Measurements from ENCODE around the gene CENATAC.
"Not testable (repeated sequence)": the region's sequence is repeated elsewhere in the genome, so short reads cannot be mapped to it uniquely, and the experiment has no call there.

The CENATAC gene

DNA sequence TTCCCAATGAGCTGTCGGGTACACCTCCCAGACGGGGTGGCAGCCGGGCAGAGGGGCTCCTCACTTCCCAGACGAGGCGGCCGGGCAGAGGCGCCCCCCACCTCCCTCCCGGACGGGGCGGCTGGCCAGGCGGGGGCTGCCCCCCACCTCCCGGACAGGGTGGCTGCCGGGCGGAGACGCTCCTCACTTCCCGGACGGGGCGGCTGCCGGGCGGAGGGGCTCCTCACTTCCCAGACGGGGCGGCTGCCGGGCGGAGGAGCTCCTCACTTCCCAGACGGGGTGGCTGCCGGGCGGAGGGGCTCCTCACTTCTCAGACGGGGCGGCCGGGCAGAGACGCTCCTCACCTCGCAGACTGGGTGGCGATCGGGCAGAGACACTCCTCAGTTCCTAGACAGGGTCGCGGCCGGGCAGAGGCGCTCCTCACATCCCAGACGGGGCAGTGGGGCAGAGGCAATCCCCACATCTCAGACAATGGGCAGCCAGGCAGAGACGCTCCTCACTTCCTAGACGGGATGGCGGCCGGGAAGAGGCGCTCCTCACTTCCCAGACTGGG lies 6.4 kb upstream of the CENATAC start:
- DNase-seq (ENCODE audit: low read depth in 1 of 2, low spot score in 1 of 2), result not testable (repeated sequence)

DNA sequence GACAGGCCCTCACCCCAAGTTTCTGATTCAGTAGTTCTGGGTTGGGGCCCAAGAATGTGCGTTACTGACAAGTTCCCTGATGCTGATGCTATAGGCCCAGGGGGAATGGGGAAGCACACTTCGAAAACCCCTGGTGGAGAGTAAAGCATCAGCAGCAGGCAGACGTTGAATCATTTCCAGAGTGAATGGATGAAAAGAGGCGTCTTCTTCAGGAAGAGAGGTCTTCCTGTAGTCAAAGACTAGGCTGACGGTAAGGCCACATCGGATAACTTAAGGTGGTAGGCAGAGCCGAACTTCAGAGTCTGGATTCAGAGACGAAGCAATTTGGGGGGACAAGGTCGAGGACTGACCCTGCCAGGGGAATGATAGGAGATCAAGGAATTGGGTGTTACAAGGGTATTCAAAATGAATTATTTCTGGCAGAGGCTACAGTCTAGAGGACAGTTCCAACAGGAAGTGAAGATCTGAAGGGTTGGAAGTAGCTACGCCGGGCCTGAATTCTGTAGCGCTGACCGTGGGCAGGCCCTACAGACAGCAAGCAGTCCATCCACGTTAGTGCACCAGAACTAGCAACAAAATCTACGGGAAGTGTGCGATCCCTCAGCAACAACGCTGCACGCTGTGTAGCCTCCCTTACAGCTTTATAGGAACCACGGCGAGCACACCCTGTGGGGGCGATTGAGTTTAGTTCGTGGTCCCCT lies 862 bp upstream of the CENATAC start:
- peak in 1 of 2 donors; percentile 19 for DNase-seq (ENCODE audit: low read depth in 1 of 2, low spot score in 1 of 2)

DNA sequence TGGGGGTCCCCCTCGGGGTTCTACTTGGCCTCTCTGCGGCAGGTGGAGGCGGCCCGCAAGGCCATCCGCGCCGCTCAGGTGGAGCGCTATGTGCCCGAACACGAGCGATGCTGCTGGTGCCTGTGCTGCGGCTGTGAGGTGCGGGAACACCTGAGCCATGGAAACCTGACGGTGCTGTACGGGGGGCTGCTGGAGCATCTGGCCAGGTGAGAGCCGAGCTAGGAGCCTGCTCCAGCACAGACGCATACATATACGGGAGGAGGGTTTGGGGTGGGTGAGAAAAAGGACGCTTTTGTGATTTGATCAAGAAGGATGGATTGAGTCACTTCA lies 415 bp downstream of the CENATAC start:
- no peak for DNase-seq (ENCODE audit: low read depth in 1 of 2, low spot score in 1 of 2)

DNA sequence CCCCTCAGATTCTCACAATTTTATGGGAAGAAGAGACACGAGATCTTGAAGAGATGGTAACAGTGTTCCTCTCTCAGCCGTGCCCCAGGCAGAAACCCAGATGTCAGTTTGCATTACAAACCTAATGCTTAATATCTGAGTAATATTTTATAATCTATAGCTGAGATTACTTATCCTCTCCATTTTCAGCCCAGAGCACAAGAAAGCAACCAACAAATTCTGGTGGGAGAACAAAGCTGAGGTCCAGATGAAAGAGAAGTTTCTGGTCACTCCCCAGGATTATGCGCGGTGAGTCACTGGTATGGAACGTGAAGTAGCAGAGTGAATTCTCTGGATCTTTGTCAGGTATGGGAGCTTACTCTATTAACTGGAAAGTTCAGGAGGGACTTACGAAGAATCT lies 884 bp downstream of the CENATAC start:
- DNase-seq (ENCODE audit: low read depth in 1 of 2, low spot score in 1 of 2), result no peak

GRCh38 chr11:119000906-119001305 lies 3.0 kb downstream of the CENATAC start:
- DNase-seq (ENCODE audit: low read depth in 1 of 2, low spot score in 1 of 2), result no peak

- DNase-seq (ENCODE audit: low read depth in 1 of 2, low spot score in 1 of 2), result no peak
Observed at GRCh38 chr11:119006656-119007055, 8.7 kb downstream of the CENATAC start.

GRCh38 chr11:119011476-119012053 lies 13.6 kb downstream of the CENATAC start:
- DNase-seq (ENCODE audit: low read depth in 1 of 2, low spot score in 1 of 2), result no peak

DNA sequence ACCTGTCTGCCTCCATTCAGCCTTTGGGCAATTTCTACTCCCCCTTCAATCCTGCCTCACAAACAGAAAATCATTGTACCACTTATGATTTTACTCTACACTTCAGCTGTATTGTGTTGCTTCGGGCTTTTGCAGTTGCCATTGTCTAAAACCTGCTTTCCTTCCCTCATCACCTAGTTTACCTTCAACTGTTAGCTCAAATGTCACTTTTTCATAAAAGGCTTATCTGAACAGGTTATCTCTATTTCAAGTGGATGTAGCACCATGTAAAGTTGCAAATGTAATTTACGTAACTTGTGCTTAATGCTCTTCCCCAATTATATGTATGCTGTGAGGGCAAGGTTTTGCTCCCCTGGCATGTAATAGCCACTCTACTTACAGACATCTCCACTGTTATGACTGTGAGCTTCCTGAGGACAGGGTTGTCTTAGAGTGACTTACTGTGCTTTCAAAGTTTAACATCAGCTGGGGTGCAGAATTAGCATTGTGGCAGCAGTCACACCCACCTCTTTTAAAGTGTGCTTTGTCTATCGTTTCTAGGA lies 14.8 kb downstream of the CENATAC start:
- no peak for DNase-seq (ENCODE audit: low read depth in 1 of 2, low spot score in 1 of 2)

- DNase-seq (ENCODE audit: low read depth in 1 of 2, low spot score in 1 of 2), result no peak
Observed at GRCh38 chr11:119014209-119014924, 16.4 kb downstream of the CENATAC start.

GRCh38 chr11:119015054-119015611 lies 17.2 kb downstream of the CENATAC start:
- no peak for DNase-seq (ENCODE audit: low read depth in 1 of 2, low spot score in 1 of 2)

DNA sequence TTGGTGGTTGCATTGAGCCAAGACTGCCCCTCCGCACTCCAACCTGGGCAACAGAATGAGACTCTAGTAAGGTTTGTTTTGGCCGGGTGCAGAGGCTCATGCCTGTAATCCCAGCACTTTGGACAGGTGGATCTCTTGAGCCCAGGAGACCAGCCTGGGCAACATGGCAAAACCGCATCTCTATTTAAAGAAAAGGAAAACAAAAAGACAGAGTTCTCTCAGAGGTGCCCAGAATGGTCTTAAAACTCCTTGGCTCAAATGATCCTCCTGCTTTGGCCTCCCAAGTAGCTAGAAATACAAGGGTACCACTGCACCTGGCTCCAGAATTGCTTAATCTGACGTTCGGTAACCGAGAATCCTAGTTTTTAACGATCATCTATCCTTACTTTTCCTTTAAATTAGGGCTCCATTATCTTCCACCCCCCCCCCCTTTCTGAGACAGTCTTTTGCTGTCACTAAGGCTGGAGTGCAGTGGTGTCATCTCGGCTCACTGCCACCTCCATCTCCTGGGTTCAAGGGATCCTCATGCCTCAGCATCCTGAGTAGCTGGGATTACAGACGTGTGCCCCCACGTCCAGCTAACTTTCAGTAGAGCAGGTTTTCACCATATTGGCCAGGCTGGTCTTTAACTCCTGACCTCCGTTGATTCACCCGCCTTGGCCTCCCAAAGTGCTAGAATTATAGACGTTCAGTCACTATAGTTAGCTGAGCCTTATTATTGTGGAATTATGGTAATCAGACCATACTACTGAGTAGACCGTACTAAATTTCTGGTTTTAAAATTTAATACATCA lies 18.5 kb downstream of the CENATAC start:
- DNase-seq (ENCODE audit: low read depth in 1 of 2, low spot score in 1 of 2), result no peak

- DNase-seq (ENCODE audit: low read depth in 1 of 2, low spot score in 1 of 2), result not testable (repeated sequence)
Observed at GRCh38 chr11:119017377-119017776, 19.4 kb downstream of the CENATAC start.

DNA sequence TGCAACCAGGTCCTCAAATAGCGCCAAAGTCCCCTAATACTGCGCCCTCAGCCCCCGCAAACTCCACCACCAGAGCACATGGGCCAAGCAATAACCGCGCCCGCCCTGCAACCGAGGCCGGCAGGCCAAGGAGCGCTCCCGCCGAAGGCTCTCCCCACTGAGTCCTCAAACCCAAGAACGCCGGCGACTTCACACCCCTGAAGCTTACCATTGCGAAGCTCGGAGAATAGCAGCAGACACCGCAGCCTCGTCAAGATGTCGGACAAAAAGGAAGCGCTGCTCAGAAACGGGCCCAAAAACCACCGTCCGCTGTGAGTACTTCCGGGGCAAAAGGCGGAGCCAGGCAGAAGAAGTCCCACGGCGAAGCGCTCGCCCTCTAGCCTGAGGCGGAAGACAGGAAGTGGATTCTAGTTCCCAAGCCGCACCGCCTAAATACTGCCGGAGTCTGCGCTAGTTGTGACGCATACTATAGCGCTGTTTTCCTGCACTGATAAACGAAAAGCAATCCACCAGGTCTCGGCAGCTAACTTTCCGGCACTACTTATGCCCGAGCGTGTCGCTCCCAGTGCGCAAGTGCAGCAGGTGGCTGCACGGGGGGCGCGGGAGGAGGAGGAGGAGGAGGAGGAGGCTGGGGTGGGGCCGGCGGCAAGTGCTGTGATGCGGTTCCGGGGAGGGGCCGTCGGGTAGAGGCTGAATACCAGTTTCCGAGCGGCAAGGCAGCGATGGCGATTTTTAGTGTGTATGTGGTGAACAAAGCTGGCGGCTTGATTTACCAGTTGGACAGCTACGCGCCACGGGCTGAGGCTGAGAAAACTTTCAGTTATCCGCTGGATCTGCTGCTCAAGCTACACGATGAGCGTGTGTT lies 20.4 kb downstream of the CENATAC start, which contains the start of the genes RPS25 and TRAPPC4:
TSS of gene RPS25 (minus strand) at position 270 of the 865 bp plus-strand sequence. CDS start at position 211, 59 bp downstream.
TSS of gene TRAPPC4 (plus strand) at position 693 of the 865 bp plus-strand sequence. CDS start at position 723, 30 bp downstream.
- DNase-seq (ENCODE audit: low read depth in 1 of 2, low spot score in 1 of 2), result peak; percentile 90 to 91

DNA sequence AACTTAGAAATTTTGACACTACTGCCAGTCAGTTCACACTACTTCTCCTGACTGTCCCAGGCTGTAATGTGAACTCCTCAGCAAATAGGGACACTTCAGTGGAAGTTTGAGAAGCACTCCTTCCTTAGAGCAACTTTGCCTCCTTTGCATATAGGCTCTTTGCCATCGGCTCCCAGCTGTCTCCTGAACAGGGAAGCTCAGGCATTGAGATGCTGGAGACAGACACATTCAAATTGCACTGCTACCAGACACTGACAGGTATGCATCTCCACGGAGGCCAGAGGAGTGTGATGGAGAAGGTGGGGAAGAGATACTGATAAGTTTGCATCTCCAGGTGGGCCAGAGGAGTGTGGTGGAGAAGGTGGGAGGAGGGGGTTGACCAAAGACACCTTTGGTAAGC lies 22.1 kb downstream of the CENATAC start:
- no peak for DNase-seq (ENCODE audit: low read depth in 1 of 2, low spot score in 1 of 2)

- DNase-seq (ENCODE audit: low read depth in 1 of 2, low spot score in 1 of 2), result no peak
Observed at GRCh38 chr11:119021631-119022030, 23.7 kb downstream of the CENATAC start.

DNA sequence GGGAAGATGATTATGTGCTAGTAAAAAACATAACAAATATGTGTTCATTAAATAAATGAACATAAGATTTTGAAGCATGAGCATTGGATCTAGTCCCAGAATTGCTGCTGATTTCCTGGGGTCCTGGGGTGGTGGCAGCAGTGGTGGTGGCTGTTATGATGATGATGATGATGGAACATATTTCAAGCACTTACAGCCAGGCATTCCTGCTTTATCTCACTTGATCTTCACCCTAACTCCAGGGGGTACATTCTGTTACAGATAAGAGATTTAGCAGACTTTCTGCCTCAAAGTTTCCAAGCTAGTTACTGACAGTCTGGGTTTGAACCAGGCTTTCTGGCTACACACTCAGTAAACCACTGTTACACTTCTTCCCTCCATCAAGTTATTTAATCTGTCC lies 25.8 kb downstream of the CENATAC start:
- DNase-seq (ENCODE audit: low read depth in 1 of 2, low spot score in 1 of 2), result no peak

DNA sequence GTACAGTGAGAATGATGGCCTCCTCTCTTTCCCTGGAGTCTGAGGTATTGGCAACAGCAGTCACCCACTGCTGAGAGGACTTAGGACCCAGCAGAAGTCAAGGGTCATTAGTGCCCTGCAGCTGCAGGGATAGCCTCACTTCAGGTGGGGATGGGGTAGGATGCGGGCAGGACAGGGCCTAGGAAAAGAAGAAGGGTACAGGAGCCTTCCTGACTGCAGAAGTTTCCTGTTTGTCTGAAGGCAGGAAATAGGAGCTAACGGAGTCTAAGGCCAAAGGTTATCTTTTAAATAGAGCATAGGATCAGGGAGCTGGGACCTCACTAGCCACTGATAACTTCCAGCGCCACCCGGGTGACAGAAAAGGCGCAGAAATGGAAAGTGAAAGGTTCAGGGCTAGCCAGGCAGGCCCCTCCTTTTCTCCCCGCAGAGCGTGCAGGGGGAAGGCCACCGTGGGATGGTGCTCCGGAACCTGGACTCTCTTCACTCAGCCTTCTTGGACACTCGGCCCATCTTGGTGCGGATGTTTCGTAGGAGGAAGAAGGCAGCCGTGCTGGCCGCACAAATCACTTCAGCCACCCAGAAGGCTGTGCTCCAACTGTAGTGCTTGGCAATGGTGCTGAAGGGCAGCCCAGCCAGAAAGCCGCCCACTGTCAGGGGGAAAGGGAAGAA lies 26.6 kb downstream of the CENATAC start:
- no peak for DNase-seq (ENCODE audit: low read depth in 1 of 2, low spot score in 1 of 2)

DNA sequence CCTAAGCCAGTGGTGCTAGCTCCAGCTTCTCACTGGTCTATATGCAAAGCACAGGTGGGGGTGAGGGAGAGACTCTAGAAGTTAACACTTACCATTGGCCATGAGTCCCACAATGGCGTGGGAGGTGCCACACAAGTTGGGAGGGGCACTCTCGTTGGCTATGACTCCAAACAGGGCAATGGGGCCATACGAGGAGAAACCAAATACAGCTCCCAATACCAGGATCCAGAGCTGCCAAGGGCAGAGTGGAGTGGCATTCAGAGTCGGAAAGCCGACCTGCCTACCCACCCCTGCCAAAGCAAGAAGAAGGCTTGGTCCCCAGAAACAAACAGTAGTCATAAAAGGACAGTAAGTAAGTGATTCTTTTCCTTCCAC lies 27.1 kb downstream of the CENATAC start:
- no peak for DNase-seq (ENCODE audit: low read depth in 1 of 2, low spot score in 1 of 2)

GRCh38 chr11:119025541-119025940 lies 27.6 kb downstream of the CENATAC start:
- no peak for DNase-seq (ENCODE audit: low read depth in 1 of 2, low spot score in 1 of 2)

Data from activated T-helper 1 cell treated with anti-CD3 and anti-CD28 coated beads, Interleukin-2, amount 50 U/mL, for 16 hours (primary cell).